HFF-Myc (cell line): Measurements from ENCODE around the gene SPAAR.

Experiments used
- DNase-seq: peaks from one replicate; pipeline ENCODE4 v3.0.0-alpha.2; 2011; ENCODE audit warnings: low read depth; ENCODE audit errors: extremely low read depth
- H3K4me3 ChIP-seq: replicated peaks from 2 replicates; pipeline ENCODE4 v1.5.1; 2011; ENCODE audit warnings: low read depth, mild to moderate bottlenecking, control low read depth, low read length
- TF ChIP-seq, protein P1 (sequence below): IDR thresholded peaks from 2 replicates; pipeline ENCODE4 v1.5.1; 2012; ENCODE audit warnings: mild to moderate bottlenecking, low read depth, low read length, control low read depth; ENCODE audit errors: missing control alignments

The SPAAR gene

DNA sequence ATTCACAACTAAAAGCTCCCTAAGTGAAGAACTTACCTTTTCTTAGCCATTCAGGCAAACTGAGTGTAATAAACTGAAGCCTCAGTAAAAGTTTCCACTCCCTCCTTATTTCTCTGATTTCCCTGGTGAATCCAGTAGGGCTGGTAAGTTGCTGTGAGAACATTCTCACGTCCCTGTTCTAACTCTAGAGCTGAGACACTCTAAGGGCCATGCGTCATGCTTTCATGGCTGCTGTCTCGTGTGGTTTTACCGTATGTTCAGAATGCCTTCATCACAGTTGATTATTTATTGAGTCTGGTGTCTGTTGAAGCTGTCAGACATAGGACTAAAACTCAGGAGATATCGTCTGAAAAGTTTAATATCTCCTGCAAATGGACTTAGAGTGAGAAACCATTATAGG, 47.4 kb downstream of the SPAAR start:
- no peak for DNase-seq
- TF ChIP-seq, protein P1, sequence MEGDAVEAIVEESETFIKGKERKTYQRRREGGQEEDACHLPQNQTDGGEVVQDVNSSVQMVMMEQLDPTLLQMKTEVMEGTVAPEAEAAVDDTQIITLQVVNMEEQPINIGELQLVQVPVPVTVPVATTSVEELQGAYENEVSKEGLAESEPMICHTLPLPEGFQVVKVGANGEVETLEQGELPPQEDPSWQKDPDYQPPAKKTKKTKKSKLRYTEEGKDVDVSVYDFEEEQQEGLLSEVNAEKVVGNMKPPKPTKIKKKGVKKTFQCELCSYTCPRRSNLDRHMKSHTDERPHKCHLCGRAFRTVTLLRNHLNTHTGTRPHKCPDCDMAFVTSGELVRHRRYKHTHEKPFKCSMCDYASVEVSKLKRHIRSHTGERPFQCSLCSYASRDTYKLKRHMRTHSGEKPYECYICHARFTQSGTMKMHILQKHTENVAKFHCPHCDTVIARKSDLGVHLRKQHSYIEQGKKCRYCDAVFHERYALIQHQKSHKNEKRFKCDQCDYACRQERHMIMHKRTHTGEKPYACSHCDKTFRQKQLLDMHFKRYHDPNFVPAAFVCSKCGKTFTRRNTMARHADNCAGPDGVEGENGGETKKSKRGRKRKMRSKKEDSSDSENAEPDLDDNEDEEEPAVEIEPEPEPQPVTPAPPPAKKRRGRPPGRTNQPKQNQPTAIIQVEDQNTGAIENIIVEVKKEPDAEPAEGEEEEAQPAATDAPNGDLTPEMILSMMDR = no peak

DNA sequence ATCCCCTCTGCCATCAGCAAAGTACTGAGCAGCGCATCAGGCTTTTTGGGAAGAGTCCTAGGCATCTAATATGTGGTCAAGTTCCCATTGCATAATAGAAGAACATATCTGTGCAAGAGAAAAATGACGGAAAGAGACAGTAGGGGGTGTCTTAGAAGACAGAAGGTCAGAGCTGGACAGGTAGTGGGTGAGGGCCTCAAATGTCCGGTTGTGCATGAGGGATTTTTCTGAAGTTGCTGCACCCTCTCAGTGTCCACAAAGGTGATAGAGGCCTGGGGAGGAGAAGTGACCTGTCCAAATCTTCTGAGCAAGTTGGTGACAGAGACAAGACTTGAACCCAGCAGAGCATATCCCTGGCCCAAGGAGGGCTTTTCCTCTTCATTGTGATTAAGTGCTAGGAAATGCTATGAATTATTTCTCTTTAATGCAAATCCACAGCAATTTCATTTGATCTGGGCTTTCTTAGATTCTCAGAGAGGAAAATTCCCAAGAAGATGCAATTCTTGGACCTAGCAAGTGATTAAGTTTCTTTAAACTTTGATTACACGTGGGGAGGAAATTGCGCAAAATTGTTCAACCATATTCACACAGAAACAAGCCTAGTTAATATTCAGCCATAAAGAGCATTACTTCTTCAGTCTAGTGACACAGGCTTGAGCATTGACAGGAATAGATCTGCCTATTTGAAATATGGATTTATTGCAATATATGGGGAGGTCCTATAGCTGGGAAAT, 49.0 kb downstream of the SPAAR start, which contains the start of gene OR2S2:
Gene OR2S2 (minus strand): TSS at position 51 of the 734 bp plus-strand sequence. CDS start 56 bp downstream, outside the sequence.
- DNase-seq = no peak
- no peak within 1 kb of the TSS for H3K4me3 ChIP-seq
- TF ChIP-seq, protein P1 = no peak

More for the DNA sequence above, 47.4 kb downstream of the SPAAR start:
- no peak overlapping the region for H3K4me3 ChIP-seq

DNA sequence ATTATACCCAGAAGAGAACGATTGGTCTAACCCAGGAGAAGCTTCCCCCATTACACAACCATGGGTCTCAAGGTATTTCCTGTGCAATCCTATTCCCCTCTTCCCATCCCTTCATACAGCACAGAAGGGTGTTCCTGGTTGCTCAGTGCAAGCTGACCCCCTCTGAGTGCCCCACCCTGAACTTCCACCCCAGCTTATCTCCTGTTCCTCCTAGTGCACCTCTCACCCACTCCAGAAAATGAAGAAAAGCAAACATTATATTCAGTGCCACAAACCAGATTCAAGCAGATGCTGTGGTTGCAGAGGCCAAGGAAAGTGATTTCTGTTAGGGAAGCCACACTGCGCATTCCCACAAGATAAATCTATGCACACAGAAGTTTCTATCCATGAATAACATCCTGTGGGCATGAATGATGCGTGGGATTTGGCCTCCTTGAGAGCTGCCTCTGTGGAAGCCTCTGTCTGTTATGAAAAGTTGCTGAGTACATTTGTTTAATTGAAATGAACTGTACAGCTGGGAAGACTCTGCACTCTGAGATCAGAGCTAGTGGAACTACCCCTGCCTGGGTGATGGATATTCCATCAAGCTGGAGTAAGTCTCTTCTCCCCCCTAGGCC, 50.9 kb downstream of the SPAAR start:
- H3K4me3 ChIP-seq = no peak overlapping the region
- no peak for DNase-seq
- TF ChIP-seq, protein P1 = no peak
